ENCODE results near the gene PAPPA. TPM values are rescaled to one million over a fixed set of nuclear protein-coding genes. Genes with fewer than 3 reads are reported as not detected.

Gene PAPPA
- total RNA-seq, 1 experiment from 2014 or later: 7.0 TPM

GRCh38 chr9:116303886-116304538 is 150.4 kb downstream of the PAPPA start:
- POLR2A ChIA-PET: no interaction called here
- Mint-ChIP-seq H3K4me1 (ENCODE audit: insufficient read depth, unreplicated experiment) (no peaks in the 10 kb centered on the region), H3K27ac (ENCODE audit: low read depth, unreplicated experiment) (no peak overlapping the region), H3K4me3 (ENCODE audit: unreplicated experiment) (no peak overlapping the region), H3K9me3 (ENCODE audit: unreplicated experiment) (no peaks in the 10 kb centered on the region), H3K27me3 (ENCODE audit: insufficient read depth, unreplicated experiment) (no peaks in the 10 kb centered on the region), H3K36me3 (ENCODE audit: insufficient read depth, unreplicated experiment) (peaks cover 1% of the 10 kb centered on the region)
- intact Hi-C loops (cut with micrococcal nuclease): no loop called here
- TF ChIP-seq CTCF (IDR thresholded peaks at IDR 0.05; ENCODE audit: unreplicated experiment): no peak
- no TSS peak for BruUV-seq (replicated peaks)
- DNase-seq (ENCODE audit: unreplicated experiment): no peak
- CTCF ChIA-PET: interaction anchor here (0.6 kb wide), 1 partner anchor 49 kb away, joined by 3 read pairs; no protein-coding TSS in a partner anchor

- ChIA-PET POLR2A (no interaction called here), CTCF (interaction anchor here (0.6 kb wide), 1 partner anchor 49 kb away, joined by 3 read pairs; no protein-coding TSS in a partner anchor)
- H3K27ac Mint-ChIP-seq (ENCODE audit: low read depth, unreplicated experiment): no peak overlapping the region
- no peaks in the 10 kb centered on the region for H3K9me3 Mint-ChIP-seq (ENCODE audit: unreplicated experiment)
- DNase-seq (ENCODE audit: unreplicated experiment): no peak
- no TSS peak for BruUV-seq (replicated peaks)
- no peaks in the 10 kb centered on the region for H3K27me3 Mint-ChIP-seq (ENCODE audit: insufficient read depth, unreplicated experiment)
- no peaks in the 10 kb centered on the region for H3K4me1 Mint-ChIP-seq (ENCODE audit: insufficient read depth, unreplicated experiment)
- H3K4me3 Mint-ChIP-seq (ENCODE audit: unreplicated experiment): no peak overlapping the region
- intact Hi-C loops (cut with micrococcal nuclease): no loop called here
- no peak for TF ChIP-seq CTCF (IDR thresholded peaks at IDR 0.05; ENCODE audit: unreplicated experiment)
- H3K36me3 Mint-ChIP-seq (ENCODE audit: insufficient read depth, unreplicated experiment): peaks cover 8% of the 10 kb centered on the region
Measured at GRCh38 chr9:116304761-116305160, 151.2 kb downstream of the PAPPA start.

GRCh38 chr9:116308076-116308475 is 154.5 kb downstream of the PAPPA start:
- no peak for TF ChIP-seq CTCF (IDR thresholded peaks at IDR 0.05; ENCODE audit: unreplicated experiment)
- no peak overlapping the region for H3K4me3 Mint-ChIP-seq (ENCODE audit: unreplicated experiment)
- no peak for DNase-seq (ENCODE audit: unreplicated experiment)
- H3K4me1 Mint-ChIP-seq (ENCODE audit: insufficient read depth, unreplicated experiment): no peaks in the 10 kb centered on the region
- no peaks in the 10 kb centered on the region for H3K27me3 Mint-ChIP-seq (ENCODE audit: insufficient read depth, unreplicated experiment)
- BruUV-seq (replicated peaks): no TSS peak
- POLR2A ChIA-PET: no interaction called here
- H3K9me3 Mint-ChIP-seq (ENCODE audit: unreplicated experiment): no peaks in the 10 kb centered on the region
- H3K36me3 Mint-ChIP-seq (ENCODE audit: insufficient read depth, unreplicated experiment): peaks cover 8% of the 10 kb centered on the region
- no peak overlapping the region for H3K27ac Mint-ChIP-seq (ENCODE audit: low read depth, unreplicated experiment)
- intact Hi-C loops (cut with micrococcal nuclease): no loop called here
- CTCF ChIA-PET: no interaction called here

GRCh38 chr9:116309900-116310611 is 156.5 kb downstream of the PAPPA start:
- peaks cover 8% of the 10 kb centered on the region for H3K36me3 Mint-ChIP-seq (ENCODE audit: insufficient read depth, unreplicated experiment)
- no peak overlapping the region for H3K4me3 Mint-ChIP-seq (ENCODE audit: unreplicated experiment)
- H3K27ac Mint-ChIP-seq (ENCODE audit: low read depth, unreplicated experiment): no peak overlapping the region
- BruUV-seq (replicated peaks): no TSS peak
- no peaks in the 10 kb centered on the region for H3K4me1 Mint-ChIP-seq (ENCODE audit: insufficient read depth, unreplicated experiment)
- ChIA-PET POLR2A (no interaction called here), CTCF (no interaction called here)
- H3K27me3 Mint-ChIP-seq (ENCODE audit: insufficient read depth, unreplicated experiment): no peaks in the 10 kb centered on the region
- no peak for TF ChIP-seq CTCF (IDR thresholded peaks at IDR 0.05; ENCODE audit: unreplicated experiment)
- H3K9me3 Mint-ChIP-seq (ENCODE audit: unreplicated experiment): no peaks in the 10 kb centered on the region
- no peak for DNase-seq (ENCODE audit: unreplicated experiment)
- intact Hi-C loops (cut with micrococcal nuclease): no loop called here
